Measurements from ENCODE around the gene SLC1A1.
"Not testable (repeated sequence)": the region's sequence is repeated elsewhere in the genome, so short reads cannot be mapped to it uniquely, and the experiment has no call there.

Gene SLC1A1

GRCh38 chr9:4504250-4504649 is 14.0 kb downstream of the SLC1A1 start:
- no peak for FAIRE-seq

GRCh38 chr9:4506490-4506889 is 16.2 kb downstream of the SLC1A1 start:
- no peak for FAIRE-seq
- DNase-seq (ENCODE audit: low spot score) = no peak

More at GRCh38 chr9:4504250-4504649, 14.0 kb downstream of the SLC1A1 start:
- no peak for DNase-seq (ENCODE audit: low spot score)

DNA sequence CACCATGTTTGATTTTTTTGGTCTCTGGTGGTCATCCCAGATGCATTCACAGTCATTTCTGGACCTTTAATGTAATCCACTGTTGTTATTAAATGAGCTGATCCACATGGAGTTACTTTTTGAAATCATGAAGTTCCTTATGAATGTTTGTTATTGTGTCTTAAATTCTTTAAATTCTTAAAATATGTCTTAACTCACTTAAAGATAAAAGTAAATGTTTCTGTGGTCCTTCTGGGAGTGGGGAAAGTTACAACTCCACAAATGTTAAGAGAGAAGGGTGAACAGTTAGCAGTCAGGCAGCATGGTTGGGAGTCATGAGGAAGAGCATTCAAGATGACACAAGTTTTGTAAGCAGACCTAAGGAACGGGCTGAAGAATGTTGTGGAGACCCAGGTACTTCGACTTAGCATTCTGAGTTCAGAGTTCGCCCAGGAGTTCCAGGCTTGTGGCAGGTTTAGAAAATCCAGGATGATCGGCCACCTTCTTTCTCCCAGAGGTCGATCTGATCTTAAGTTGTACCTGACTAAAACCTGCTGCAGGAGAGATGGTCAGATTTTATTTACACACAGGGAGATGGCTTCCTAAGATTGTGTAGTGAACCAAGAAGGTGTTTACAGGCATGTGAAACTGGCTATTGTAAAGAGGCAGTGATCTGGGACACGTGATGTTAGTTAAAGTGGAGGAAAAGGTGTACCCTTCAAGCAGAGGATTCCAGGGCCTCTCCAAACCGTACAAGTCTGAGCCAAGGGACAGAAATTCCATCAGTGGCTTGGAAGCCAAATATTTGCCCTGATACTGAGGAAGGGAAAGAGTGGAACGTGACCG is 17.2 kb downstream of the SLC1A1 start:
- FAIRE-seq = no peak

DNA sequence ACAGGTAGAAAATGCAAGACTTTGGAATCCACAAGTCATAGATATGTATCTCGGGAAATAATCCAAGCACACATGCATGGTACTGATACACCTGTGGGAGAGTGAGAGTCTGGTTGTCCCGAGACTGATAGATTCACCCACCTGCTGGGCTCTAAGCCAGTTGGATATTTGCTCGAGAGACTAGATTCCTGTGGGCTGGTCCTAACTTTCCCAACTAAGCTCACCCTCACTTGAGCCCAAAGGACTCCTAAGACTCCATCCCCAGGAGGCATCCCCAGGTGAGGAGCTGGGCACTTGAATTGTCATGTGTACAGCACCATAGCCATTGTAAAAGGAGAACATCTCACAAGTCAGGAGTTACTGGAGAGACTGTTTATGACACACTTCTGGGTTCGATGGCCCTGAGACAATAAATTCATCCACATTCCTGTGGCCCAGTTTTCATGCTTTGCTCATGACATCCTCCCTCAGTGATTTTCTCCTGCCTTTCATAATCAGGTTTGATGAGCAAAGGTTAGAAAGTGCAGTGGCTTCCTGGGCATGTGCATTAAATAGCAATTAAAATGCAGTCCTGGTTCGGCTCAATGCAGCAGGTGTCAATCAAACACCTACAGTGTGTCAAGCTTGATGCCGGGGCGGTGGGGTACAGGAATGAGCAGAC is 18.1 kb downstream of the SLC1A1 start:
- DNase-seq (ENCODE audit: low spot score) (peak; percentile 47), FAIRE-seq (peak; percentile 9)

More for the DNA sequence above, 17.2 kb downstream of the SLC1A1 start:
- DNase-seq (ENCODE audit: low spot score) = no peak

GRCh38 chr9:4508907-4509589 is 18.8 kb downstream of the SLC1A1 start:
- FAIRE-seq = no peak
- DNase-seq (ENCODE audit: low spot score) = peak; percentile 23

DNA sequence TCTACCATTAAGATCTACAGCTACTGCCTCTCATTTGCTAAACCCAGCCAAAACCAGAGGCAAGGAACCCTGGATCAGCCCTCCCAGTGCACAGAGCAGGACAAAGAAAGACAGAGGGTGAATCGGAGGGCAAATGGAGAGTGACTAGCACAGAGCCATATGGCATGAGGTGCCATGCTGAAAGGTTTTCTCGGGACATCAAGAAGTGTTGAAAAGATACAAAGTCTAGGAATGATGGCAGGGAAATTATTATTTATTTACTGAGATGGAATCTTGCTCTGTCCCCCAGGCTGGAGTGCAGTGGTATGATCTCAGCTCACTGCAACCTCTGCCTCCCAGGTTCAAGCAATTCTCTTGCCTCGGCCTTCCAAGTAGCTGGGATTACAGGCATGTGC is 19.3 kb downstream of the SLC1A1 start:
- no peak for DNase-seq (ENCODE audit: low spot score)
- FAIRE-seq = no peak

DNA sequence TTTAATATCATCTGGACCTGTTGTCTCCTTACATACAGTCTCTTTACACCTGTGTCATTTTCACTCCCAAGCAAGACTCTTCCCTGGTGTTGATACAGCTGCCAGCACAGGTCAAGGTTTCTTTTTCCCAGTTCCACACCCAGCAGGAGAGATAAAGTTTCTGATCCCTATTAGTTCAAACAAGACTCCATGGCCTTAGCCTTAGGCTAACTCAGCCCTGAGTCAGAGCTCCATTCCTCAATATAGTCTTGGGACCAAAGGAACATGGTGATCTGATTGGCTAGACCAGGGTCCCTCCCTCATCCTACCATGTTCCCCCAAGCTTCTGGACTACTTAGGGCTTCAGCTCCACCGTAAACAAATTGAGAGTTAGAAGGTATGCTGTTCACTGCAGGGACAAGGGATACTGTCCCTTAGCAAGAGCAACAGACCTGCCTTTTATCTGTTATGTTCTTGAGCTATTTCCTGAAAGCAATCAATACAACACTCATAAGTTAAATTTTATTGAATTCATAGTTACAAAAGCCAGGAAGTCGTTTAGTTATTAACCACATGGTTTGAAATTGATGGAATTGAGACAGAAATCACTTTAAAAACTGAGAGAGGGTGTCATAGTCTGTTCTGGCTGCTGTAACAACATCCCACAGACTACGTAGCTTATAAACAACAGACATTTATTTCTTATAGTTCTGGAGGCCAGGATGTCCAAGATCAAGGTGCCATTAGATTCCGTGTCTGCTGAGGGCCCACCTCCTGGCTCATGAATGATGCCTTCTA is 20.5 kb downstream of the SLC1A1 start:
- DNase-seq (ENCODE audit: low spot score) (no peak), FAIRE-seq (no peak)

DNA sequence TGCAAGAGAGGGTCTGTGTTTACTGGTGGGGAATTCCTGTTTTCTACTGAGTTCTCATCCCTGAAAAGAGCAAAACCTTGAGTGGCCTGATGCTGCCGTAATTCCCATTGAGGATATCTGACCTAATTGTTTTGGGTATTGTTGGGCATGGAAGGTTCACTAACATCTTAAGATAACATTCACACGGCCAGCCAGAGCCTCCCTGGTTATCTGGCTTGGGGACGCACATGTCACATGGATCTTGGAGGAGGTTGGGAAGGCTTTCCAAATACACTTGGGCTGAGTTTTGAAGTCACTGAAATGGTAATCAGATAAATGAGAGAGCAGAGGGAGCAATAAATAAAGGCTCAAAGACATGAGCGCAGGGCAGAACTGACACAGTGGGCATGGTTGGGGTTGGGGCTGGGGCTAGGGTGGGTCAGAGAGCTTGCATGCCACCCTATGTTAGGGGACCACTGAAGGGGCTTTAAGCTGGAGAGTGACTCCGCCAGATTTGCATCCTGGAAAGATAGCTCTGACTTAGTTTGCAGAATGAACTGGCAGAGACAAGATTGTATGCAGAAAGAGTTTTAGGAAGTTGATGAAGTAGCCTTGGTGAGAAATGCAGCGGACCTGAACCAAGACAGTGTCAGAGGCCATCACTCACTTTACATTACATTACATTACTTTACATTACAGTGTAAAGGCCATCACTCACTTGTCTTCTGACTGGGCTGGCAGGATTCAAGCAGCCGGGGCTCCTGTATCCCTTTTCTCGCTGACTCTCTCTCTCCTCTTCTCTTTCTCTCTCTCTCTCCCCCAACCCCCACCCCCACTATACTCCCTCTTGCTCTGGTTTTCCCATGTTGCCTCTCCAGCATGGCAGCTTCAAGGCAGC is 24.2 kb downstream of the SLC1A1 start:
- no peak for DNase-seq (ENCODE audit: low spot score)

GRCh38 chr9:4515958-4516375 is 25.7 kb downstream of the SLC1A1 start:
- DNase-seq (ENCODE audit: low spot score) (no peak), FAIRE-seq (no peak)

More for the DNA sequence above, 24.2 kb downstream of the SLC1A1 start:
- FAIRE-seq = no peak

DNA sequence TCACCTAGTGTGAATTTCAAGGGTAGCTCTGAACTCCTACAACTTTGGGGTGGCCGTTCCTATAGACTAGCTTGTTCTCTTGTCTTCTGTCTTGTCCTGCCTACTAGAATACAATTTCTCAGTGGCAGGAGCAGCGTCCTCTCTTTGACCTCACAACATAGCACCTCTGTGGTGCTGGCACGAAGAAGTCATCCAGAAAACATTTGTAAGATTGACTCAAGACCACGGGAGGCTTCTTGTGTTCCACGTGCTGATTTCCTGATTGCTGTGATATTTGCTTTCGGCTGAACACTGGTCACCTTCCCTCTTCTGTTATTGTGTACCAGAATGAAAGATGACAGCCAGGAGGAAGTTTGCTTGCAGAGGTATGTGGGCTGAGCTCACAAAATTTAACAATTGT is 27.0 kb downstream of the SLC1A1 start:
- DNase-seq (ENCODE audit: low spot score) (no peak), FAIRE-seq (no peak)

DNA sequence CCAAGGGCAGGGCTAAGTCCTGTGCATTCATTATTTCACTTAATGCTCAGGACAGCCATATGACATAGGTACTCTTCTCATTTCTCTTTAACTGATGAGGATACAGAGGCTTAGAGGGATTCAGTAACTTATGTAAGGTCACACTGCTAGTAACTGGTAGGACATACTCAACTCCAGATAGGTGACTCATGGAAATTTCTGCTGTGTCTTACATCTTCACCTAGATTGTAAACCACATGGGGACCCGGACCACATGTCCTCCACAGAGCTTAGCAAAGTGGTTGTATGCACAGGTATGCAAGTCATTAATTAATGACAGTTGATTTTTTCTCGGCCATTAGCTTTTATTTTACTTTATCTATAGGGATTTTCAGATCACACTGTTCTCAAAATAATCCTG is 29.3 kb downstream of the SLC1A1 start:
- DNase-seq (ENCODE audit: low spot score) = no peak
- FAIRE-seq = no peak

GRCh38 chr9:4520055-4520454 is 29.8 kb downstream of the SLC1A1 start:
- DNase-seq (ENCODE audit: low spot score) (no peak), FAIRE-seq (no peak)

DNA sequence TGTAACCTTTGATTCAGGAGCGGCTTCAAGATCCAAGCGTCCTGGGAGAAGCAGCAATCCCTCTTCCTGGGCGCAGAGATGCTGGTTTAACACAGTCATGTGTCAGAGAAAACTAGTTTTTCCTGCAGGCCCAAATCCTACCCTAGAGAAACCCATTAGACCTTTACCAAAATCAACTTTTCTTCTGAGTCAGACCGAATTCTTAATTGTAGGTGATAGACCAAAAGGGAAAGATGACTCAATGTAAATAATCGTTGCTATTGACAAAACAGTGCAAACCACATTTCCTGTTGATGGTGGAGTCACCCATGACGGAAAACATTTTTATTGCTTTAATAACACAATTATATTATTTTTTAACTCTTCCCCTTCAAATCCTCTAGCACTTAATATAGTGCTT is 40.1 kb downstream of the SLC1A1 start:
- no peak for DNase-seq (ENCODE audit: low spot score)
- no peak for FAIRE-seq

GRCh38 chr9:4530831-4531230 is 40.6 kb downstream of the SLC1A1 start:
- not testable (repeated sequence) for DNase-seq (ENCODE audit: low spot score); FAIRE-seq

GRCh38 chr9:4531355-4531754 is 41.1 kb downstream of the SLC1A1 start:
- not testable (repeated sequence) for FAIRE-seq; DNase-seq (ENCODE audit: low spot score)

- FAIRE-seq; DNase-seq (ENCODE audit: low spot score): not testable (repeated sequence)
Measured at GRCh38 chr9:4533881-4534280, 43.6 kb downstream of the SLC1A1 start.

GRCh38 chr9:4536196-4536595 is 45.9 kb downstream of the SLC1A1 start:
- not testable (repeated sequence) for FAIRE-seq; DNase-seq (ENCODE audit: low spot score)

DNA sequence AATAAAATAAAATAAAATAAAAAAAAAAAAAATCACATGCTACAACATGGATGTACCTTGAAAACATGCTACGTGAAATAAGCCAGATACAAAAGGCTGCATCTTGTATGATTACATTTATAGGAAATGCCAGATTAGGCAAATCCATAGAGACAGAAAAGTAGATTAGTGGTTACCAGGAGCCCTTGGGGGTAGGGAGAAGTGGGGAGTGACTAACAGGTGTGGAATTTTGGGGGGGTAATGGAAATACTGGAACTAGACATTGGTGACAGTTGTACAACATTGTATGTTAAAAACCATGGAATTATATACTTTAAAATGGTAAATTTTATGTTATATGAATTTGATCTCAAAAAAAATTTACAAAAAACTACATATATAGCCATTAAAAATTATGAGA is 47.3 kb downstream of the SLC1A1 start:
- DNase-seq (ENCODE audit: low spot score) (no peak), FAIRE-seq (no peak)

DNA sequence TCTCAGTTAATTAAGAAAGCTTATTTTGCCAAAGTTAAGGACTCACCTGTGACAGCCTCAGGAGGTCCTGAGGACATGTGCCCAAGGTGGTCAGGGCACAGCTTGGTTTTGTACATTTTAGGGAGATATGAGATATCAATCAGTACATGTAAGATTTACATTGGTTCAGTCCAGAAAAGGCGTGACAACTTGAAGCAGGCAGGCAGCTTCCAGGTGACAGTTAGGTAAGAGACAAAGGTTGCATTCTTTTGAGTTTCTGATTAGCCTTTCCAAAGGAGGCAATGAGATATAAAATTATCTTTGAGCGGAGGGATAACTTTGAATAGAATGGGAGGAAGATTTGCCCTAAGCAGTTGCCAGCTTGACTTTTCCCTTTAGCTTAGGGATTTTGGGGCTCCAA is 47.8 kb downstream of the SLC1A1 start:
- no peak for FAIRE-seq

GRCh38 chr9:4538621-4539020 is 48.4 kb downstream of the SLC1A1 start:
- FAIRE-seq (no peak), DNase-seq (ENCODE audit: low spot score) (no peak)

More for the DNA sequence above, 47.8 kb downstream of the SLC1A1 start:
- DNase-seq (ENCODE audit: low spot score) = no peak
